ENCODE data around the gene HCFC1R1.

The HCFC1R1 gene

DNA sequence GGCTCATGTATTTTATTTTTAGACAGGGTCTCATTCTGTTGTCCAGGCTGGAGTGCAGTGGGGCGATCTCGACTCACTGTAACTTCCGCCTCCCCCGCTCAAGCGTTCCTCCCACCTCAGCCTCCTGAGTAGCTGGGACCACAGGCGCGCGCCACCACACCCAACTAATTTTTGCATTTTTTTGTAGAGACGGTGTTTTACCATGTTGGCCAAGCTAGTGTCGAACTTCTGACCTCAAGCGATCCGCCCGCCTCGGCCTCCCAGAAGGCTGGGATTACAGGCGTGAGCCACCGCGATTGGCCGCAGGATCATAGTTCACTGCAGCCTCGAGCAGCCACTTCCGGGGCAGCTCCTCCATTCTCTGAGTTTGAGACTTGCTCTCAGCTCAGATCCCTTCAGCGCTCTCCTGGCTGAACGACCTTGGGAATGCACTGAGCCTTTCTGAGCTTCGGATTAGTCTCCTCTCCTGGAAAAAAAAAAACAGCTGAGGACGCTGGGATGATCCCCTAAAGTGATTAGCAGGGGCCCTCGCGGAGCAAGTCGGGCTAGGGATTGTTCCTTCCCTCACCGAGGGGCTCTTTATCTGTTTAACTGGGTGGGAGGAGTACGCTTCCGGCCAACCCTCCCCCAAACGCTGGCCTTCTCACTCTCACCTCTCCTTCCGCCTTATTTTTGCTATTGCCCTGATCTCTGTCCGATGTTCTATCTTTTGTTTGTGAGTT is 42.4 kb downstream of the HCFC1R1 start:
- DNase-seq (ENCODE audit: insufficient read length, low spot score) (no peak), FAIRE-seq (no peak)
- TF ChIP-seq POLR2A (IDR thresholded peaks at IDR 0.05; ENCODE audit: low read depth, low read length): peak; percentile 14; the same call in 1 of the 2 replicates

DNA sequence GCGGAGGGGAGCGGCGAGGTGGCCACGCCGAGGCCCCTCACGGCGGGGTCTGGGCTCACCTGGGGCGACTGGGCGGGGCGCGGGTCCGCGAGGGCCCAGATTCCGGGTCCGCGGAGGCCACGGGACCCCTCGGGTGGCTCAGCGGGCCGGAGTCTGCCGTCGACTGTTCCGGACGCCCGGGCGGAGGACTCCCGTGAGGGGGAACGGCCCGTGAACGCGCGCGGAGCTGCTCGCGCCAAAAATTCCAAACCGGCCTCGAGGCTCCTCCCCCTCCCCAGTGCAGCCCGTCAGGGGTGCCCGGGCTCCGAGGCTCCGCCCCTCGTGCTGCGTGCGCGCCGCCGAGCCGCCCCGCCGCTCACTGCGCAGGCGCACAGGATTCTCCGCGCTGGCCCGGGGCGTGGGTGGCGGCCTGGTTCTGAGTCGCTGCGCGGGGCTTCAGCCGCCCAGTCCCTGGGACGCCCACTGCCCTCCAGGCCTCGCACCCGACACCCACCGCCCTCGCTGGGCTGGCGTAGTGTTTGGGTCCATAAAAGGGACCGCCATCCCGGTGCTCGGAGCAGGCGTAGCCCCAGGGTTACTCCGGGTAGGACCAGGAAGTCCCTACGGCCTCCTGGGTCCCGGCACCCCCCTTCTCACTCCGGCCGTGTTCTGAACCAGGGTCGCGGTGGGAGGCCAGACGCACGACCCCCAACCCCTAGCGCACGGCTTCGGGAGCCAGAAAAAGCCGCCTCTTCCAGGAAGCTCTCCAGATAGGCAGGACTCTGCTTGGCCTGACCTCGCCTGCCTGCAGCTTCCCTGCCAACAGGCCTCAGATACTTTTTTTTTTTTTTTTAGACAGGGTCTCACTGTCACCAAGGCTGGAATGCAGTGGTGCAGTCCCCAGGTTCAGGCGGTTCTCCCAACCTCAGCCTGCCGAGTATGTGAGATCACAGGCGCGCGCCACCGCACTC is 43.2 kb downstream of the HCFC1R1 start, which contains the start of gene PKMYT1:
Gene PKMYT1 (minus strand): TSS at position 220 of the 950 bp plus-strand sequence. CDS start 789 bp downstream, outside the sequence.
- TF ChIP-seq POLR2A (IDR thresholded peaks at IDR 0.05; ENCODE audit: low read depth, low read length): peak; percentile 79
- FAIRE-seq (no peak), DNase-seq (ENCODE audit: insufficient read length, low spot score) (peak; percentile 99)

DNA sequence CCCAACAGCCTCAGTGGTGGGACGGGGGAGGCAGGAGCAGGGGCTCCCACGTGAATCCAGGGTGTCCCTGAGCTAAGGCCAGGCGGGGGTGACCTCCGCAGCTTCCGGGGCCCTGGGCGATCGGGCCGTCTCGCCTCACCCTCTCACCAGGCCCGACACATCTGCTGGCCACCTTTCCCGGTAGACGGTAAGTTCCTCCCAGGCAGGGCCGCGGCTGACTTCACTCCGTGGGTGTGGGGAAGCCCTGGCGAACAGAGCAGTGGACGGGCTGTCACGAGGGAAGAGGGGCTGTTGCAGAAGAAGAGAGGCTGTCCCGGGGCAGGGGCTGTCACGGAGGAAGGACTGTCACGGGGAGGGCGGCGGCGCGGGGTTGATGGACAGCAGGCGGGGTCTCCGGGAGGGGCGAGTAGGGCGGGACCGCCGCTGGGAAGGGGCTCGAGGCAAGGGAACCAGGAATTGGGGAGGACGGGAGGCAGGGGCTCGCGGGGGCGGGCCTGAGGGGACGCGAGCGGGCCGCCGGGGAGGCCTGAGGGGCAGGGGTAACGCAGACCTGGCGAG is 44.0 kb downstream of the HCFC1R1 start:
- DNase-seq (ENCODE audit: insufficient read length, low spot score): peak; percentile 36
- no peak for FAIRE-seq

DNA sequence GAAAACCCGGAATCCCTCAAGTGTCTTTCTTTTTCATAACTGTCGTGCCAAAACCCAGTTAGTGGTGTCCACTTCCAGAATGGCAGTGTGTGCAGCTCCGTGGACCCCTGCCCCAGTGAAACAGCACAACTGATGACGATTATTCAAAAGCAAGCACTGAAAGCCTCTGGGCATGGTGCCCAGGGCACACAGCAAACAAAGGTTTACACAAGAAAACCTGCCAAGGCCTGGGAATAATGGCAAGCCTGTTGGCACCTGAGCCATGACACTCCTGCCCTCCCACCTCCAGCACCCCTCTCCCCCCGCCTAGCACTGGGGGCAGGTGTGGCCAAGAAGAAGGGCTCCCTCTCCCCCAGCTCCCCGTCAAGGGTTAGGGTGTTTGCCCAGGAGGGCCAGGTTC is 46.3 kb downstream of the HCFC1R1 start:
- FAIRE-seq (no peak), DNase-seq (ENCODE audit: insufficient read length, low spot score) (no peak)
- TF ChIP-seq POLR2A (IDR thresholded peaks at IDR 0.05; ENCODE audit: low read depth, low read length): no peak

More for the DNA sequence above, 44.0 kb downstream of the HCFC1R1 start:
- TF ChIP-seq POLR2A (IDR thresholded peaks at IDR 0.05; ENCODE audit: low read depth, low read length): no peak

DNA sequence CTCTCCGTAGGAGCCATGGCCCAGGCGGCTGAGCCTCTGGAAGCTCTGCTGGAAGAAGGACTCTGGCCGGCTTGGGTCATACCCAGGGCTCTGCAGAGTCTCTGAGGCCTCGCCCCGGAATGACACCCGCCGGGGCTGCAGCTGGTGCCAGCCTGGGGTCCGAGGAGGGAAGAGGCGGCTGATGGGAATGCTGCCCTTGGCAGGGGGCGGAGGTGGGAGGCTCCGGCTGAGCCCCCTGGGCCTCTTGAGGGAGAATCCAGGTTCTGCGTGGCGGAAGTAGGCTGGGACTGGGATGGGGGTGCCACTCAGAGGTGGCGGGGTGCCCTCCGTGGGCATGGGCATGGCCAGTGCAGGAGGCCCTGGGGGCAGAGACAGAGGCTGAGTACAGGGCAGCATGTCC is 47.1 kb downstream of the HCFC1R1 start:
- no peak for FAIRE-seq
- TF ChIP-seq POLR2A (IDR thresholded peaks at IDR 0.05; ENCODE audit: low read depth, low read length): no peak
- no peak for DNase-seq (ENCODE audit: insufficient read length, low spot score)

DNA sequence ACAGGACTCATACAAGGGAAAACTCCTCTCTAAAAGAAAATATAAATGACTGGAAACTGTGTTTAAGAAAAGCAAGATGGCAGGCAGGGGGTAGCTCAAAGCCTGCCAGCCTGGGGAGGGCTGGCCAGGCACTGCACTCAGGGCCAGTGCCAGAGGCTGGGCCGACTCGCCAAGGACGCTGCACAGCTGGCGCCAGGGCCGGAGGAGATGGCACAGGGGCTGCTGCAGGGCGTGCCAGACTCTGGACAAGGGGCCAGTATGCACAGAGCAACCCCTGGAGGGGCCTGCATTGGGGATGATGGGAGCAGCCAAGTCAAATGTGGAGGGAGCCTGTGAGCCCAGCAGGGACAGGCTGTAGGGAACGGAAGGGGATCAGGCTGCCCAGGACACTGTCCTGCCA is 47.5 kb downstream of the HCFC1R1 start:
- no peak for TF ChIP-seq POLR2A (IDR thresholded peaks at IDR 0.05; ENCODE audit: low read depth, low read length)
- FAIRE-seq: no peak

DNA sequence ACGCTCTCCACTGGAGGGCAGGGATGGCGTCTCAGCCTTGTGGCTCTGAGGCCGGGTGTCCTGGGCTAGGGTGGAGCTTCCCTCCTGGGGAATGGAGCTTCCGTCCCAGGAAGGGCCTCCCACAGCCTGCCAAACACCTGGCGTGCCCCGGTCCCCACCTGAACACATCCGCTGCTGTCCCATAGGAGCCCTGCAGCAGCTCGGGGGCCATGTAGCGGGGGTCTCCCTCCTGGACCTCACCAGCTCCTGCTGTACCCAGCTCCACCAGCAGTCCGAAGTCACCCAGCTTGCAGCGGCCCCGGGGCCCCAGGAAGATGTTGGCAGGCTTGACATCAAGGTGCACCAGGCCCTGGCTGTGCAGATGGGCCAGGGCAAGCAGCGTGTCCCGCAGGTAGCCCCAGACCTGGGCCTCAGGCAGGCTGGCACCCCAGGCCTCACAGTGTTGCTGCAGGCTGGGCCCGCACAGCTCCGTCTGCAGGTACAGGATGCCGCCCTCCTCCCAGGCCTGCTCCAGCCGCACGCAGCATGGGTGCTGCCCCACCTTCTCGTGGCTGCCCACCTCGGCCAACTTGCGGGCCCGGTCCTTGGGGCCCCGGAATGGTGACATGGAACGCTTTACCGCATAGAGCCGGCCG is 48.5 kb downstream of the HCFC1R1 start:
- TF ChIP-seq POLR2A (IDR thresholded peaks at IDR 0.05; ENCODE audit: low read depth, low read length): no peak
- no peak for FAIRE-seq
- DNase-seq (ENCODE audit: insufficient read length, low spot score): no peak

More for the DNA sequence above, 47.5 kb downstream of the HCFC1R1 start:
- DNase-seq (ENCODE audit: insufficient read length, low spot score): no peak

DNA sequence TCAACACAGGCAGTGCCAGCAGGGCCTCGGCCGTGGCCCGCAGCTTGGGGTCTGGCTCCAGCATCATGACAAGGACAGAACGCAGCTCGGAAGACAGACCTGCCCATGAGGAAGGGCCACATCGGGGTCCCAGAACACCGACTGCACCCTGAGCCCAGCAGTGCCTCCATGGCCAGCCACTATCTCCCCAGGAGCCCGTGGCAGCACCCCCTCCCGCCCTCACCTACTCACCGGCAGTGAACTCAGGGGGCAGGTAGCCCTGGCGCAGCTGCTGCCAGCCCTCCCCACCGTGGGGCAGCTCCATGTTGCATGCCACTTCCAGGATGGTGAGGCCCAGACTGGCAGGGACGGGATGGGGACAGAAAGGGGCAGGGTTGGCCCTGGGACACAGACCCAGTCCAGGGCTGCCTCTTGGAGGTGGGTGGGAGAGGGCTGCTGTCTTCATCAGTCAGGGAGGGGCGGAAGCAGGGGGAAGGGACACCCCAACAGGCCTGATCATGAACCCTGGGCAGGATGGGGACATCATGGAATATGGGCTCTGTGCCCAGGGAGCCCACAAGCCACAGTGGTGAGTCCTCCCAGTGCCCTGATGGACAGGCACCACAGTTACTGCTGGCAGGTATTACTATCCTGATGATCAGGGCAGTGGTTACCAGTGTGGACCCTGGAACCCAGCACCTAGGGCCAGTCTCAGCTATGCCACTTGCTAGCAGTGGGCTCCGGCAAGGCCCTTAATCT is 49.3 kb downstream of the HCFC1R1 start:
- no peak for TF ChIP-seq POLR2A (IDR thresholded peaks at IDR 0.05; ENCODE audit: low read depth, low read length)
- DNase-seq (ENCODE audit: insufficient read length, low spot score) (no peak), FAIRE-seq (no peak)

DNA sequence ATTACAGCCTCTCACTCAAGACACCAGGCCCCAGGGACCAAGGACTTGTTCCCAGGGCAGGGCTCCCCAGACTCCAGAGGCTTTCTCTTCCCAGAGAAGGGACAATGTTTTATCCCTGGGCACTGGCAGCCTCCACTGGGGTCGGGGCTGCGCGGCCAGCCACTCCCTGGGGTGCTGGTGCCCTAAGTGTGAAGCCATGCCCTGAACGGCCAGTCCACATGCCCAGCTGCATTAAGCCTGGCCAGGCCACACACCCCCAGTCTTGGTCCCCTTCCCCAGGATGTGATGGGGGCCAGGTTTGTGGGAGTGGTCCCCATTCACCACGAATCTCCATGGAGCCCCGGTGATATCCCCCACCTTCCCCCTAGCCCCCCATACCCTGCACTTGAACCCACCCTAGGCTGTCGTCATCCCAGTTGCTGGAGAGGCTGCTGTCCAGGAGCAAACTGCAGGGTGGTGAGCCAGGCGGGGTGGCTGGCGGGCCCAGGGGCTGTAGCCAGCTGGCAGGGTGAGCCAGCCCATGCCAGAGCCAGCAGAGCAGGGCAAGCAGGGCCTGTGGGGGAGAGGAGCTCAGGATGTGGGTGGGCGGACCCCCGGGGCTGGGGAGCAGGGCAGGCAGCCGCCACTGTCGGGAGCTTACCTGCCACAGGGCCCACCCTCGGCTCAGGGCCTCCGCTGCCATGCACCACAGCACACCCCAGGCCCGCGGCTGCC is 50.0 kb downstream of the HCFC1R1 start:
- no peak for TF ChIP-seq POLR2A (IDR thresholded peaks at IDR 0.05; ENCODE audit: low read depth, low read length)
- FAIRE-seq (no peak), DNase-seq (ENCODE audit: insufficient read length, low spot score) (no peak)

DNA sequence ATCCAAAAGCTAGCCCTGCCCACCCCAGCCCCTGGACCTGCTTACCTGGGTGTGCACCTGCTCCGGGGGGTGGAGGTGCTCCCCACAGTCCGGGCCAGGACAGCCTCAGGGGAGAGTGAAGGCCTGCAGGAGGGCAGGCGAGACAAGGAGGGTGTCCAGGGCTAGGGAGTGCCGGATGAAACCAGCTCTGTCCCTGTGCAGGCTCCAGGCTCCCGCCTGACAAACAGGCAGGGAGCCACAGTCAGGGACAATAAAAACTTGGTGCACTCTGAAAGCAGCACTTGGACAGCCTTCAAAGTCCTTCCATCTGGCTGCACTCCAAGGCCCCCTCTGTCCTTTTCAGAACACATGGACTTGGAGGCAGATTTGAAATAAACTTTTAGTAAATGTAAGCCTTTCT is 50.6 kb downstream of the HCFC1R1 start:
- TF ChIP-seq POLR2A (IDR thresholded peaks at IDR 0.05; ENCODE audit: low read depth, low read length): no peak
- DNase-seq (ENCODE audit: insufficient read length, low spot score): no peak
- FAIRE-seq: no peak

Measured in H54 (cell line).